PC-9 (cell line): ENCODE results near the gene TMPRSS9. TPM values are rescaled to one million over a fixed set of nuclear protein-coding genes. Genes with fewer than 3 reads are reported as not detected.
"Not testable (repeated sequence)": the region's sequence is repeated elsewhere in the genome, so short reads cannot be mapped to it uniquely, and the experiment has no call there.

Source experiments
- BruUV-seq: library from RNA; stranded (reverse); fragments of 400-500 nt; replicated peaks from 2 replicates; lab custom pipeline; 2021; lab: Mats Ljungman, UMichigan
- CTCF ChIA-PET: fragments of 300-600 bp; sonication (Branson Sonifier 250); formaldehyde crosslinking; loops from one replicate; lab custom pipeline; 2022; ENCODE audit warnings: antibody characterized with exemption; lab: Charles Lee
- POLR2A ChIA-PET: fragments of 300-600 bp; sonication (Branson Sonifier 250); formaldehyde crosslinking; loops from one replicate; lab custom pipeline; 2022; ENCODE audit warnings: antibody characterized with exemption; ENCODE audit not compliant: unreplicated experiment; lab: Charles Lee
- DNase-seq, 2 experiments: peaks; one replicate each; pipeline versions ENCODE4 v3.0.0 to v3.0.0-alpha.2; 2015 to 2022; ENCODE audit warnings: mixed read lengths in 1 of 2
- H2AFZ ChIP-seq: fragments of 200-600 bp; sonication (generic); 2 replicates; pipeline ENCODE4 v1.8.1; 2017; ENCODE audit warnings: antibody characterized with exemption
- H3F3A ChIP-seq: fragments of 200-600 bp; sonication (generic); 2 replicates; pipeline ENCODE4 v1.8.1; 2017; ENCODE audit warnings: antibody characterized with exemption, mild to moderate bottlenecking, low read depth; ENCODE audit not compliant: insufficient read depth
- H3K27ac ChIP-seq: fragments of 200-600 bp; sonication (generic); 2 replicates; pipeline ENCODE4 v1.6.1; 2016; ENCODE audit warnings: mixed run types
- H3K27me3 ChIP-seq: fragments of 200-600 bp; sonication (generic); 2 replicates; pipeline ENCODE4 v1.6.1; 2016; ENCODE audit warnings: low read depth, mixed run types; ENCODE audit not compliant: insufficient read depth
- H3K36me3 ChIP-seq: fragments of 200-600 bp; sonication (generic); 2 replicates; pipeline ENCODE4 v1.6.1; 2016; ENCODE audit warnings: low read depth, mixed run types
- H3K4me1 ChIP-seq: fragments of 200-600 bp; sonication (generic); replicated peaks from 2 replicates; pipeline ENCODE4 v1.6.1; 2016; ENCODE audit warnings: mixed run types; ENCODE audit not compliant: insufficient read depth
- H3K4me2 ChIP-seq: fragments of 200-600 bp; sonication (generic); 2 replicates; pipeline ENCODE4 v1.6.1; 2017; ENCODE audit warnings: mixed run types
- H3K4me3 ChIP-seq: fragments of 200-600 bp; sonication (generic); 2 replicates; pipeline ENCODE4 v1.6.1; 2016; ENCODE audit warnings: mixed run types
- H3K79me2 ChIP-seq: fragments of 200-600 bp; sonication (generic); 2 replicates; pipeline ENCODE4 v1.6.1; 2017; ENCODE audit warnings: low read depth, mixed run types
- H3K9me2 ChIP-seq: fragments of 200-600 bp; sonication (generic); 2 replicates; pipeline ENCODE4 v1.8.1; 2017; ENCODE audit warnings: mild to moderate bottlenecking; ENCODE audit not compliant: insufficient read depth
- H3K9me3 ChIP-seq: fragments of 200-600 bp; sonication (generic); 2 replicates; pipeline ENCODE4 v1.8.1; 2016; ENCODE audit warnings: low read depth; ENCODE audit not compliant: insufficient read depth
- H4K20me1 ChIP-seq: fragments of 200-600 bp; sonication (generic); 2 replicates; pipeline ENCODE4 v1.8.1; 2017; ENCODE audit not compliant: insufficient read depth
- CTCF ChIP-seq: fragments of 200-600 bp; sonication (generic); conservative IDR thresholded peaks from 2 replicates; pipeline ENCODE4 v1.6.1; 2017; ENCODE audit warnings: mixed run types, antibody characterized with exemption, mild to moderate bottlenecking, moderate library complexity
- EZH2 ChIP-seq: fragments of 200-600 bp; sonication (generic); IDR thresholded peaks from 2 replicates; pipeline ENCODE4 v1.8.0; 2017; ENCODE audit warnings: antibody characterized with exemption, low read depth
- intact Hi-C: fragments of 100-400 bp; cut with micrococcal nuclease; formaldehyde crosslinking; loops from one replicate; pipeline ENCODE4 v1.10.0; 2022; ENCODE audit not compliant: unreplicated experiment
- total RNA-seq: library from RNA; stranded (reverse); gene quantifications from 2 replicates; pipeline ENCODE4 v1.2.3, GENCODE V29; 2021

Gene TMPRSS9
- total RNA-seq, 1 experiment from 2014 or later, result 0.20 TPM

DNA sequence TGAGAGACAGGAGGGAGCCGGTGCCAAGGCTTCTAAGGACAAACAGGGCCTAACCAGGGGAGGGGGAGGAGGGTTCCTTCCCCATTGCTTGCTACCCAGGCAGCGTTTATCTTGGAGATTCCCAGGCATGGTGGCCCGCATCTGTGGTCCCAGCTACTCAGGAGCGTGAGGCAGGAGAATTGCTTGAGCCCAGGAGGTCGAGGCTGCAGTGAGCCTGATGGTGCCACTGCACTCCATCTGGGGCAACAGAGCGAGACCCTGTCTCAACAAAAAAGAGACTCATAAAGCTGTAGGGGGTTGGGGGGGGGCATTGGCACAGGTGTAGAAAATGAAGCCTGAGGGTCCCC lies 55.9 kb downstream of the TMPRSS9 start:
- BruUV-seq, result no TSS peak
- Histone ChIP-seq H3K4me2 (no peak overlapping the region), H3K79me2 (no peaks in the 10 kb centered on the region), H3K27ac (no peak overlapping the region), H2AFZ (no peak overlapping the region), H3K27me3 (no peaks in the 10 kb centered on the region), H3K4me1 (no peaks in the 10 kb centered on the region), H3K4me3 (no peak overlapping the region), H3K9me2 (no peaks in the 10 kb centered on the region), H3F3A (0 out of 2 replicates have a peak, but pooled peaks cover 4% of the 10 kb centered on the region), H3K9me3 (no peaks in the 10 kb centered on the region), H3K36me3 (no peaks in the 10 kb centered on the region), H4K20me1 (peaks cover 8% of the 10 kb centered on the region)
- POLR2A ChIA-PET, result interaction anchor here (0.6 to 0.7 kb wide), 2 partner anchors 9 to 90 kb away, joined by 3 to 4 read pairs; no protein-coding TSS in a partner anchor
- CTCF ChIA-PET, result interaction anchor here (0.6 kb wide), 1 partner anchor 168 kb away, joined by 11 read pairs; no protein-coding TSS in a partner anchor
- no peak for DNase-seq
- intact Hi-C loops, result no loop called here
- TF ChIP-seq CTCF, result no peak
- TF ChIP-seq EZH2, result no peak

GRCh38 chr19:2416321-2417097 lies 56.4 kb downstream of the TMPRSS9 start:
- POLR2A ChIA-PET, result interaction anchor here (0.6 to 0.7 kb wide), 2 partner anchors 8 to 90 kb away, joined by 3 to 4 read pairs; no protein-coding TSS in a partner anchor
- H4K20me1 ChIP-seq, result peaks cover 9% of the 10 kb centered on the region
- no peak for DNase-seq
- H3K79me2 ChIP-seq, result no peaks in the 10 kb centered on the region
- intact Hi-C loops, result no loop called here
- no peak overlapping the region for H3K4me3 ChIP-seq
- TF ChIP-seq EZH2 (no peak), CTCF (no peak)
- no peak overlapping the region for H3K4me2 ChIP-seq
- no peaks in the 10 kb centered on the region for H3K36me3 ChIP-seq
- no peaks in the 10 kb centered on the region for H3K9me2 ChIP-seq
- H3K27ac ChIP-seq, result no peak overlapping the region
- H3K4me1 ChIP-seq, result no peaks in the 10 kb centered on the region
- BruUV-seq, result no TSS peak
- CTCF ChIA-PET, result no interaction called here
- no peak overlapping the region for H2AFZ ChIP-seq
- H3K9me3 ChIP-seq, result no peaks in the 10 kb centered on the region
- H3K27me3 ChIP-seq, result no peaks in the 10 kb centered on the region
- H3F3A ChIP-seq, result peaks cover 4% of the 10 kb centered on the region; the same call in 1 of the 2 replicates

- H3K36me3 ChIP-seq, intact Hi-C loops, DNase-seq, H3K4me3 ChIP-seq, H3K27ac ChIP-seq, H3K79me2 ChIP-seq, H3F3A ChIP-seq, H3K4me2 ChIP-seq, CTCF ChIA-PET, BruUV-seq, POLR2A ChIA-PET, H2AFZ ChIP-seq, H3K4me1 ChIP-seq, H3K9me2 ChIP-seq, H3K9me3 ChIP-seq, H3K27me3 ChIP-seq: not testable (repeated sequence)
- H4K20me1 ChIP-seq, result peaks cover 11% of the 10 kb centered on the region
Observed at GRCh38 chr19:2417436-2417835, 57.4 kb downstream of the TMPRSS9 start.
